ENCODE measurements around the gene GBE1.
"Not testable (repeated sequence)": the region's sequence is repeated elsewhere in the genome, so short reads cannot be mapped to it uniquely, and the experiment has no call there.

GBE1 gene

DNA sequence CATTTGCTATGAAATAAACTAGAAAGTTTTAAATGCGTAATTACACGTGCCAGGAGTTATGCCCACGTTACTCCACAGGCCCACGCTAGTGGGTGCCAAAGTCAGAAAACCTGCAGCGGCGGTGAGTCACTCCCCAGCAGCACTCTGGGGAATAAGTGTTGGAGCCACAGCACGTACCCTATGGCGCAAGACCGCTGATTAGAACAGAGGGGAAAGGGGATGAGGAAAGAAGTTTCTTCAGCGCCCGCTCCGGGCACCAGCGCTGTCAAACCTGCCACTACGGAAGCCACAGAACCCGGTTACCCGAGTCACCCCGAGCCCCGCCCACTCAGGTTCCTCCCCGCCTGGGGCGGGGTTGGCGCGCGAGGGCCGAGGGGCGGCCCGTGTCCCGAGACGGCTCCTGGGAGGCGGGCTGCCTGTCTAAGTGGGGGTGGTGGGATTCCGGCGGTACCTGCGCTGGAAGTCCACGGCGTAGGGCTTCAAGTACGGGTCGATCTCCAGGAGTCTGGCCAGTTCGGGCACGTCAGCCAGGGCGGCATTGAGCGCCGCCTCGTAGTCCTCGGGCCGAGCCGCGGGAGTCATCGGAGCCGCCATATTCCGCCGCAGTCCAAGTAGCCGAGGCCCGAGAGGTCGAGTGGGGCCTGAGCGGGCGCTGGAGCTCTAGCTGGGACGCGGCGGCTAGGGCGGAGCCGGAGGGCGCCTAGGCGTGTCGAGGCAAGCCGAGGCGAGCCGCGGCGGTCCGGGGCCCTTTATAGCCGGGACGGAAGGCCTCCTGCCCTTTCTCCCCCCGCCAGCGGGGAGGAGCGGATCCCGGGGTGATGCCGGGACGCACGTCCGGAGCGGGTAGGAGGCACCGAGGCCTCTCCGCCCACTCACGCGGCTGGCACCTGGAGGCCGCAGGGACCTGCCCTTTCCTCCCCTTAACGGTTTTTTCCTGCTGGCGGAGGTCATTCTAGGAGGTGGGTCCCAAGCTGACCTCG lies at the start of gene GBE1:
TSS of gene GBE1 (minus strand) at position 722 of the 980 bp plus-strand sequence. CDS start at position 594, 128 bp downstream.
- peak; percentile 76 to 86 (median 81) for DNase-seq (ENCODE audit: low read depth in 3 of 3)

DNA sequence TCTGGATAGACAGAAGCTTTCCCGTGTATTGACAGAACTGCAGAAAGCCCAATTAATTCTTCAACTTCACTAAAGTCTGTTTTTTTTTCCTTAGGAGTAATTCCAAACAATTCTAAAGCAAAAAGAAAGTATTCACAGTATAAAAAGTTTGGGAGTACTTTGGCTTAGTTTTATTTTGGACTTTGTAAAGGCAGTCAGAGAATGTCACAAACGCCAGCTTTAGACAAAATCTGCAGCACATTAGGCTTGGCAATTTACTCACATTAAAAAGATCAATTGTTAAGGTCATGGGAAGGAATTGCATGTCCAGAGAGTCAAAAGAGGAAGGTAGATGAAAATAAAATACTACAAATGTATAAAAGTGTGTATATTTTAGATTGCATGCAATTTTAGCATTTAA lies 47.5 kb upstream of the GBE1 start:
- no peak for DNase-seq (ENCODE audit: low read depth in 3 of 3)

DNA sequence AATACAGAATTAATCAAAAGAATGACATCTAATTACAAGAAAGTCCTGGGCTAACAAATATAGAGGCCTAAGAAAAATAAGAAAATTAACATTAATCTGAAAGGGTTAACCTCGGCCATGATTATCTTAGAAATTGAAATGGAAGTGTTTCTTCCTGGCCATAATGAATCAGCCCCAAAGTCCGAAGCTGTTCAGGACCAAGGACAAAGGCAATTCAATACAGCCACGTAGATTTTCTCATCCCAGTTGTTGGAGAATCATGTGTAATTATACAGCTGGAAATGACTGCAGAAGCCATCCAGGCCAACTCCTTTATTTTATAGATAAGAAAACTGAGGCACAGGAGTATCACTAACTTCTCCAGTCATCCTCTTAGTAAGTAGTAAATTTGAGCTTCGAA lies 38.0 kb upstream of the GBE1 start:
- DNase-seq (ENCODE audit: low read depth in 3 of 3) = no peak

GRCh38 chr3:81793410-81793809 lies 32.0 kb upstream of the GBE1 start:
- no peak for DNase-seq (ENCODE audit: low read depth in 3 of 3)

GRCh38 chr3:81790117-81790516 lies 28.7 kb upstream of the GBE1 start:
- DNase-seq (ENCODE audit: low read depth in 3 of 3) = no peak

DNA sequence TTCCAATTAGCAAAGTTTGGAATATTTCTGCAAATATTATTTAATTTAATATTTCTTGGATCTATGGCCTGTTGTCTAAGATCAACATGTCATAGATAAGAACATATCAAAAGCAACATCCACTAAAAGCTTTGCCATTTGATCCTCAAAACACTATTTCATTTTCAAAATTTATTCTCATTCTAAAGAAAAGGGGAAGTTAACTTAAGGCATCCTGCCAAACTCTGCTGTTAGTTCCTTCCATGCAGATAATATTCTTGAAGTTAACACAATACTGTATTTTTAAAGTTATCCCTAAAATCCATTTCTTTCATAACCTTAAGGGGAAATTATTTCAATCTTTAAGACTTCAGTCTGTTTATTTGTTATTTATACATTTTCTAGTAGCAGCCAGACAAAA lies 28.2 kb upstream of the GBE1 start:
- DNase-seq (ENCODE audit: low read depth in 3 of 3) = no peak

DNA sequence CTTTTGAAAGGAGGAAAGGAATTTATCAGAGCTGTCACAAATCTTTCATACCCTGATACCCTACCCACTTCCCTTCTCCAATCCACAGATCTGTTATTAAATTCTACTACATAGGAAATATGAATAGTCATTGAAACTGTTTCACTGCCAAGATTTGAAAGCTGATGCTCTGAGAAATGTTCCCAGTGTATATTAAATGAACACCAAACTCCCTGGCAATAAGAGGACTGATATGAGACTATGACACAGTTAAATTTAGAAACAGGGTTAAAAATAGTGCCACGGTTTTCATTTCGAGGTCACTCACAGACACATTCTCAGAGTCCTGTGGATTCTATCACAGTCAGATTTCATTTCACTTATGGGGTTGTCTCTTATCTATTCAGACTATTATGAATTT lies 27.2 kb upstream of the GBE1 start:
- DNase-seq (ENCODE audit: low read depth in 3 of 3) = no peak

DNA sequence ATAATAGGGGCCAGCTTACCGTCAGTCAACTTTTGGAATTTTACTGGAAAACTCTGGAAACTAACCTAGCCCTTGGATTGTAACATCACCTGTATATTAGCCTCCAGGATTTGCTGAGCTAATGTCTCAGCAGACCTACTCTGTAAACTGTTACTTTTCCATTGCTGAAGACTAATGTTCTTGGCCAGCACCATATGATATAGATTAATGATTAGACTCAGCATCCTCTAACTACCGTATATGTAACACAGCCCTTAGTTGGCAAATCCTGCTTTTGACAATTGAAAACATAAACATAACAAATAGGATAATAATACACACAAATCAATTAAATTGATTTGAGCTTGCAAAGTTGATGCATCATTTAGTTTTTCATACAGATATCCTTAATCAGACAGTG lies 26.6 kb upstream of the GBE1 start:
- no peak for DNase-seq (ENCODE audit: low read depth in 3 of 3)

GRCh38 chr3:81782585-81782984 lies 21.1 kb upstream of the GBE1 start:
- no peak for DNase-seq (ENCODE audit: low read depth in 3 of 3)

- no peak for DNase-seq (ENCODE audit: low read depth in 3 of 3)
Observed at GRCh38 chr3:81778678-81779182, 17.3 kb upstream of the GBE1 start.

GRCh38 chr3:81776643-81777042 lies 15.2 kb upstream of the GBE1 start:
- DNase-seq (ENCODE audit: low read depth in 3 of 3) = no peak

DNA sequence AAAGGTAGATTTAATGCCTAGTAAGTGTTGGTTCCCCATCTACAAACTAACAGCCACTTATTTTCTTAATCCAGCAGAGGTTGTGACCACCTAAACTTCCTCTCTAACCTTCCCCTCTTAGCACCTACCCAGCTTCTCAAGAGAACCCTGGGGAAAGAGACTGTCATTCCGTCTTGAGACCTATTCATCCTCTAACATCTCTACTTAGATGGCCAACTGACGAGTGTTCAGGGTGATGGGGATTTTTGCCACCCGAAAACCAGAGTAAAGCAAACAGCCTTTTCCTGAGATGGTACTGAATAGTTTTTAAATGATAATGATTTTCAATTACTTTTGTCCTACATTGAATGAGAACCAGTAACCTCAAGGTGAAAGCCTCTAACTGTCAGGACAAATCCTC lies 9.3 kb upstream of the GBE1 start:
- no peak for DNase-seq (ENCODE audit: low read depth in 3 of 3)

DNA sequence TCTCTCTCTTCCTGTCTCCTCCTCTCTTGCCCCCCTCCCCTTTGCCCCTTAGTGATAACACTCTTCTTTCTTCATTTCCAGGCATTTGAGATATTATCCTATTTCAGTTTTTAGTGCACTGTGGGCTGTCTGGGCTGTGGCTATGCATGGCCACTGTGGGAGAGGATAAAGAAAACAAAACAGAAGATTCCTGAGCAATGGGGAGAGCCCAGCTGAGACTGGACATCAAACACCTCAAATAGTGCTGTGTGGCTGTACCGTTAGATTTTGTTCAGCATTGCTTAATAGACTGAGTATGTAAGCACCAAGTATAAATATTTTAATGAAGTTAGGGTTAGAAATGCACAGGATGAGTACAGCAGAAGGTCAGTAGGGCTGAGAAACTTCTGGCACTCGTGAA lies 7.9 kb upstream of the GBE1 start:
- no peak for DNase-seq (ENCODE audit: low read depth in 3 of 3)

DNA sequence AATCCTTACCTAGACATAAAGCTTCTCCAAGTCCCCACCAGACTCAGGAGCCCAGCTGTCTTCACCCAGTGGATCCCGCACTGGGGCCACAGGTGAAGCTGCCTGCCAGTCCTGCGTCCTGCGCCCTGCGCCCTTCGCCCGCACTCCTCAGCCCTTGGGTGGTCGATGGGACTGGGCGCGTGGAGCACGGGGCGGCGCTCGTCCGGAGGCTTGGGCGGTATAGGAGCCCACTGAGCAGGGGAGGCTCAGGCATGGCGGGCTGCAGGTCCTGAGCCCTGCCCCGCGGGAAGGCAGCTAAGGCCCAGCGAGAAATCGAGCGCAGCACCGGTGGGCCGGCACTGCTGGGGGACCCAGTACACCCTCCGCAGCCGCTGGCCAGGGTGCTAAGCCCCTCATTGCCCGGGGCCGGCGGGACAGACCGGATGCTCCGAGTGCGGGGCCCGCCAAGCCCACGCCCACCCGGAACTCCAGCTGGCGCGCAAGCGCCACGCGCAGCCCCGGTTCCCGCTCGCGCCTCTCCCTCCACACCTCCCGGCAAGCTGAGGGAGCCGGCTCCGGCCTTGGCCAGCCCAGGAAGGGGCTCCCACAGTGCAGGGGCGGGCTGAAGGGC lies 5.9 kb upstream of the GBE1 start:
- DNase-seq (ENCODE audit: low read depth in 3 of 3) = not testable (repeated sequence)

- DNase-seq (ENCODE audit: low read depth in 3 of 3) = no peak
Observed at GRCh38 chr3:81765400-81765799, 4.0 kb upstream of the GBE1 start.

- DNase-seq (ENCODE audit: low read depth in 3 of 3) = no peak
Observed at GRCh38 chr3:81764665-81765064, 3.2 kb upstream of the GBE1 start.

DNA sequence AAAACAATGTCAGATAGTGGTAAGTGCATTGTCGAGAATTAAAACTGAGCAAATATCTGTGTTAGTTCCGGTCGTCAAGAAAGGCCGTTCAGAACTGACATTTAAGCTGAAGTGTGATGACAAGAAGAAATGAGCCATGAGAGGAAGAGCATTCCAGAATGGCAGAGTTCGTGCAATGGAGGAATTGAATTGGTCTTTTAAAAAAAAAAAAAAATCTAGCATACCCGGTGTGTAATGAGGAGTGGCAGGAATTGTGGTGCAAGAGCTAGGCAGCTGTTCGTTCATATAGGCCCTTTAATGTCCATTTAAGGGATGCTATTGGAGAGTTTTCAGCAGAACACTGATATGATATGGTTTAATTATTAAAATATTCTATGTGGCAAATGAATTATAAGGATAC lies 2.6 kb upstream of the GBE1 start:
- DNase-seq (ENCODE audit: low read depth in 3 of 3) = no peak

DNA sequence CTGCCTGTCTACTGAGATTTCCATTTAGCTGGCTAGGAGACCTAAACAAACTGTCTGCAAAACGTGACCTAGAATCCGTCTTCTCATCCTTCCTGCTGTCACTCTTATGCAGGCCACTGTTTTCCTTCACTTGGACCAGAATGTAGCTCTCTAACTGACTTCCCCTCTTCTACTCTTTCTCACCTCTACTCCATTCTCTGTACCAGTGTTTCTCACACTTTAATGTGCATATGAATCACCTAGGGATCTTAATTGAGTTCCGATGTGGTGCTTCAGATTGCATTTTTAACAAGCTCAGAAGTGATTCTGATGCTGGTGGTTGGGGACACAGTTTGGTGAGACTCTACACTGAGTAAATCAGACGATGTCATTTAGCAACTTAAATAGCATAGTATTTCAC lies 1.6 kb upstream of the GBE1 start:
- no peak for DNase-seq (ENCODE audit: low read depth in 3 of 3)

- no peak for DNase-seq (ENCODE audit: low read depth in 3 of 3)
Observed at GRCh38 chr3:81761904-81762580, 597 bp upstream of the GBE1 start.

- no peak for DNase-seq (ENCODE audit: low read depth in 3 of 3)
Observed at GRCh38 chr3:81760215-81760614, 1.2 kb downstream of the GBE1 start.

DNA sequence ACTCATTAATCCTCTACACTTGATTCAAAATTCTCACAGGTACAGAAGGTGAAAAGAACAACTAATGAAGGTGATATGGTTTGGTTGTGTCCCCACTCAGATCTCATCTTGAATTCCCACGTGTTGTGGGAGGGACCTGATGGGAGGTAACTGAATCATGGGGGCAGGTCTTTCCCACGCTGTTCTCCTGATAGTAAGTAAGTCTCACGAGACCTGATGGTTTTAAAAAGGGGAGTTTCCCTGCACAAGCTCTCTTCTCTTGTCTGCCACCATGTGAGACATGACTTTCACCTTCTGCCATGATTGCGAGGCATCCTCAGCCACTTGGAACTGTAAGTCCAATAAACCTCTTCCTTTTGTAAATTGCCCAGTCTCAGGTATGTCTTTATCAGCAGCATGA lies 2.7 kb downstream of the GBE1 start:
- not testable (repeated sequence) for DNase-seq (ENCODE audit: low read depth in 3 of 3)

DNA sequence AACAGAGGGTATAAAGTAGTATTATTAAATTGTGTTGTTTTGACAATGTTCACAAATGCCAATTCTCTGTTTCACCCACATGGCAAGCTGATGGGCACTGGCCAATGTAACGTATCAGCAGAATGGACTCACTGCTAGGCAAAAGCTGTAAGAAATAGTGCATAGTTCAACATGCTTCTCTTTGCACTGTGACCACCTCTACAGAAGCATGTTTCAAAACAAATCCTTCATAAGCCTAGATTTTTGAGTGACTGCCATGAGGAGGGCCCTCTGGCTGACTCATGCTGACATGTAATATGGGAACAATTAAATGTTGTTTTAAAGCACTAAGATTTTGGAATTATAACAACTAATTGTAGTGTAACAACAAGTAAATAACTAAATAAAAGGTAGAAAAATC lies 3.2 kb downstream of the GBE1 start:
- no peak for DNase-seq (ENCODE audit: low read depth in 3 of 3)

Data from stimulated activated CD4-positive, alpha-beta T cell treated with anti-CD3 and anti-CD28 coated beads, TNF-alpha, amount 100 ng/mL, for 24 hours (primary cell).